H9 (cell line): ENCODE measurements around the gene TNFRSF6B. TPM values are rescaled to one million over a fixed set of nuclear protein-coding genes. Genes with fewer than 3 reads are reported as not detected.

ENCODE experiments used
- DNase-seq: peaks from one replicate; pipeline ENCODE4 v3.0.0-alpha.2; 2017
- H2AFZ ChIP-seq: one replicate; pipeline ENCODE4 v1.6.1; 2013; ENCODE audit warnings: mild to moderate bottlenecking, low read length, control low read depth, moderate library complexity
- H2AK5ac ChIP-seq: 2 replicates; pipeline ENCODE4 v1.6.1; 2013; ENCODE audit warnings: low read length, control low read depth, mixed read lengths; ENCODE audit not compliant: insufficient read length
- H2BK120ac ChIP-seq: one replicate; pipeline ENCODE4 v1.6.1; 2013; ENCODE audit warnings: low read depth, mild to moderate bottlenecking, low read length, control low read depth, inconsistent platforms; ENCODE audit not compliant: poor library complexity, severe bottlenecking
- H2BK12ac ChIP-seq: 2 replicates; pipeline ENCODE4 v1.6.1; 2013; ENCODE audit warnings: low read length, control low read depth, mixed read lengths, low read depth; ENCODE audit not compliant: insufficient read length
- H2BK15ac ChIP-seq: 2 replicates; pipeline ENCODE4 v1.6.1; 2013; ENCODE audit warnings: low read depth, low read length, control low read depth
- H2BK20ac ChIP-seq: one replicate; pipeline ENCODE4 v1.6.1; 2013; ENCODE audit warnings: low read depth, mild to moderate bottlenecking, low read length, control low read depth, inconsistent platforms; ENCODE audit not compliant: poor library complexity, severe bottlenecking
- H2BK5ac ChIP-seq: 2 replicates; pipeline ENCODE4 v1.6.1; 2013; ENCODE audit warnings: low read length, control low read depth, mixed read lengths; ENCODE audit not compliant: insufficient read length
- H3K14ac ChIP-seq: 2 replicates; pipeline ENCODE4 v1.6.1; 2013; ENCODE audit warnings: low read length, control low read depth; ENCODE audit not compliant: insufficient read depth
- H3K18ac ChIP-seq: 2 replicates; pipeline ENCODE4 v1.6.1; 2013; ENCODE audit warnings: low read depth, mild to moderate bottlenecking, mixed read lengths, low read length, control low read depth; ENCODE audit not compliant: insufficient read length
- H3K23ac ChIP-seq: 2 replicates; pipeline ENCODE4 v1.6.1; 2013; ENCODE audit warnings: low read length, control low read depth, mixed read lengths, low read depth; ENCODE audit not compliant: insufficient read length
- H3K23me2 ChIP-seq: 2 replicates; pipeline ENCODE4 v1.6.1; 2013; ENCODE audit warnings: low read depth, mild to moderate bottlenecking, mixed read lengths, low read length, control low read depth; ENCODE audit not compliant: insufficient read length, poor library complexity, severe bottlenecking
- H3K27ac ChIP-seq: 2 replicates; pipeline ENCODE4 v1.5.1; 2013; ENCODE audit warnings: low read length, control low read depth, mixed read lengths, low read depth; ENCODE audit not compliant: insufficient read length
- H3K27me3 ChIP-seq: 2 replicates; pipeline ENCODE4 v1.6.1; 2013; ENCODE audit warnings: low read length, control low read depth, inconsistent platforms; ENCODE audit not compliant: insufficient read depth
- H3K4ac ChIP-seq: 2 replicates; pipeline ENCODE4 v1.6.1; 2013; ENCODE audit warnings: low read depth, mild to moderate bottlenecking, control low read depth, inconsistent platforms, low read length, moderate library complexity
- H3K4me1 ChIP-seq: 2 replicates; pipeline ENCODE4 v1.6.1; 2013; ENCODE audit warnings: low read length, control low read depth, inconsistent platforms; ENCODE audit not compliant: insufficient read depth
- H3K4me2 ChIP-seq: 2 replicates; pipeline ENCODE4 v1.6.1; 2013; ENCODE audit warnings: low read length, control low read depth, mixed read lengths; ENCODE audit not compliant: insufficient read length, insufficient read depth
- H3K56ac ChIP-seq: 2 replicates; pipeline ENCODE4 v1.6.1; 2013; ENCODE audit warnings: low read depth, mild to moderate bottlenecking, mixed read lengths, low read length, control low read depth; ENCODE audit not compliant: insufficient read length
- H3K79me1 ChIP-seq: 2 replicates; pipeline ENCODE4 v1.6.1; 2013; ENCODE audit warnings: low read depth, mild to moderate bottlenecking, moderate library complexity, low read length, control low read depth, inconsistent platforms; ENCODE audit not compliant: insufficient read depth, poor library complexity, severe bottlenecking
- H3K79me2 ChIP-seq: 2 replicates; pipeline ENCODE4 v1.6.1; 2013; ENCODE audit warnings: low read length, control low read depth, inconsistent platforms; ENCODE audit not compliant: insufficient read depth
- H3K9ac ChIP-seq: 2 replicates; pipeline ENCODE4 v1.6.1; 2013; ENCODE audit warnings: low read length, control low read depth, mixed read lengths; ENCODE audit not compliant: insufficient read length; ENCODE audit errors: extremely low read depth
- H3K9me3 ChIP-seq: one replicate; pipeline ENCODE4 v1.6.1; 2013; ENCODE audit warnings: low read depth, low read length, inconsistent platforms; ENCODE audit not compliant: control insufficient read depth
- H3T11ph ChIP-seq: one replicate; pipeline ENCODE4 v1.6.1; 2013; ENCODE audit warnings: mild to moderate bottlenecking, low read length, control low read depth, inconsistent platforms
- H4K20me1 ChIP-seq: one replicate; pipeline ENCODE4 v1.6.1; 2013; ENCODE audit not compliant: control insufficient read depth, insufficient read length, insufficient read depth
- H4K5ac ChIP-seq: 2 replicates; pipeline ENCODE4 v1.6.1; 2013; ENCODE audit warnings: low read depth, mild to moderate bottlenecking, mixed read lengths, low read length, control low read depth; ENCODE audit not compliant: insufficient read length
- H4K8ac ChIP-seq: replicated peaks from 2 replicates; pipeline ENCODE4 v1.6.1; 2013; ENCODE audit warnings: low read length, control low read depth, mixed read lengths, low read depth; ENCODE audit not compliant: insufficient read length
- H4K91ac ChIP-seq: 2 replicates; pipeline ENCODE4 v1.6.1; 2013; ENCODE audit warnings: low read depth, mild to moderate bottlenecking, moderate library complexity, mixed read lengths, low read length, control low read depth; ENCODE audit not compliant: insufficient read length
- H3K27ac Mint-ChIP-seq, 3 experiments: 2 replicates in 2 of 3; 3 replicates in 1 of 3; pipeline ENCODE4 v1.8.0; 2020 to 2021; ENCODE audit warnings: mixed read lengths in 3 of 3, mild to moderate bottlenecking in 1 of 3, moderate library complexity in 1 of 3
- H3K27me3 Mint-ChIP-seq: 2 replicates; pipeline ENCODE4 v1.8.0; 2021; ENCODE audit warnings: low read depth, mild to moderate bottlenecking, moderate library complexity, mixed read lengths
- H3K36me3 Mint-ChIP-seq, 3 experiments: 2 replicates in 2 of 3; 3 replicates in 1 of 3; pipeline ENCODE4 v1.8.0; 2020 to 2021; ENCODE audit warnings: low read depth in 3 of 3, mixed read lengths in 3 of 3; ENCODE audit not compliant: insufficient read depth in 1 of 3
- H3K4me1 Mint-ChIP-seq, 2 experiments: 2 replicates each; pipeline ENCODE4 v1.8.0; 2020; ENCODE audit warnings: mixed read lengths in 2 of 2
- H3K4me3 Mint-ChIP-seq, 2 experiments: 2 replicates in 1 of 2; 3 replicates in 1 of 2; pipeline ENCODE4 v1.8.0; 2020 to 2021; ENCODE audit warnings: mild to moderate bottlenecking in 2 of 2, mixed read lengths in 2 of 2, moderate library complexity in 1 of 2
- H3K9me3 Mint-ChIP-seq, 2 experiments: 2 replicates in 1 of 2; 3 replicates in 1 of 2; pipeline ENCODE4 v1.8.0; 2020; ENCODE audit warnings: mild to moderate bottlenecking in 2 of 2, mixed read lengths in 2 of 2, moderate library complexity in 1 of 2
- WGBS: extraction: QIAGEN DNeasy Blood & Tissue Kit; methylation state at CpG from one replicate; pipeline ENCODE4 v1.1.7; 2013; ENCODE audit warnings: missing lambda C conversion rate, low lambda C conversion rate, mixed read lengths; ENCODE audit not compliant: insufficient read length; ENCODE audit errors: extremely low coverage; 5-methylcytosine and 5-hydroxymethylcytosine counted together
- total RNA-seq: library from RNA; stranded (reverse); gene quantifications from 2 replicates; pipeline ENCODE4 v1.2.1, GENCODE V29; 2021
- TF ChIP-seq, protein P1 (sequence below): fragments of 200-600 bp; sonication (generic); conservative IDR thresholded peaks from 3 replicates; pipeline ENCODE4 v1.8.0; 2021; ENCODE audit warnings: antibody characterized with exemption, mild to moderate bottlenecking

Gene TNFRSF6B
- total RNA-seq, 1 experiment from 2014 or later = not detected

DNA sequence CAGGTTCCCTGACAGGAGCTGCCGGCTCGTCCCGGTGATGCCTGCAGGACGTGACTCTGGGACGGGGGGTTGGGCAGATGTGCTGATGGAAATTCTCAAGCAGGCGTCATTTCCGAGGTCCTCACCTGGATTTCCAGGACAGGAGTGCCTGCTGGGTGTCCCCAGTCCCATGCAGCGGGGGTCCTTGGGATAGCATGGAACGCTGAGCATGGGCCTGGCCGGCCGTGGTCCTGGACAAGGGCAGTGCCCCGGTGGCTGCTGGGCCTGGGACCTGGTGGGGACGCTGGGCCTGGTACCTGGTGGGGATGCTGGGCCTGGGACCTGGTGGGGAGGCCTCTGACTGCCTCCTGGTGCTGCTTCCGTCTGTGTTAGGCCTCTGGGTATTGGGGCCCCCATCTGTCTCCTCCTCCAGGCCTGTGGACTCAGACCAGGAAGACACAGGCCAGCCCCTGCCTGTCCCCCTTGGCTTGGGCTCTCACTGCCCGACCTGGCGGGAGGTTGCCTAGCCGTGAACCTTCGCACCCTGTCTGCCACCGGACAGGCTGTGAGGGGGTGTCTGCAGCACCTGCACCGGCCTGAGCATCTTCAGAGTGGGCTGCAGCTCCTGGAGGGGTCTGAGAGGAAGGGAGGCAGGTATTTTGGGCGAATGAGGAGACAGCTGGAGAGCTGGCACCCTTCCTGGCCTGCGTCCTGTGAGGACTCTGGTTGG, 32.2 kb upstream of the TNFRSF6B start:
- Histone ChIP-seq H3K27ac (no peak overlapping the region), H3K14ac (no peak overlapping the region), H2BK5ac (no peak overlapping the region), H3K79me2 (no peaks in the 10 kb centered on the region), H3K18ac (no peak overlapping the region), H3K9me3 (no peaks in the 10 kb centered on the region), H3K4me2 (no peak overlapping the region), H4K91ac (no peak overlapping the region), H4K8ac (no peak overlapping the region), H2AK5ac (no peak overlapping the region), H3K56ac (no peak overlapping the region), H2AFZ (no peak overlapping the region), H3K79me1 (no peaks in the 10 kb centered on the region), H4K20me1 (no peaks in the 10 kb centered on the region), H3K9ac (no peak overlapping the region), H3K27me3 (no peaks in the 10 kb centered on the region; the same call in 1 of the 2 replicates), H3K4ac (no peak overlapping the region), H2BK15ac (no peak overlapping the region), H3T11ph (no peak overlapping the region), H4K5ac (no peak overlapping the region), H2BK20ac (no peak overlapping the region), H3K4me1 (no peaks in the 10 kb centered on the region; the same call in 1 of the 2 replicates), H2BK12ac (no peak overlapping the region), H3K23me2 (no peaks in the 10 kb centered on the region), H3K23ac (no peak overlapping the region), H2BK120ac (no peak overlapping the region)
- peaks cover 30 to 66% (median 59%) of the 10 kb centered on the region in 3 experiments for H3K36me3 Mint-ChIP-seq
- TF ChIP-seq, protein P1, sequence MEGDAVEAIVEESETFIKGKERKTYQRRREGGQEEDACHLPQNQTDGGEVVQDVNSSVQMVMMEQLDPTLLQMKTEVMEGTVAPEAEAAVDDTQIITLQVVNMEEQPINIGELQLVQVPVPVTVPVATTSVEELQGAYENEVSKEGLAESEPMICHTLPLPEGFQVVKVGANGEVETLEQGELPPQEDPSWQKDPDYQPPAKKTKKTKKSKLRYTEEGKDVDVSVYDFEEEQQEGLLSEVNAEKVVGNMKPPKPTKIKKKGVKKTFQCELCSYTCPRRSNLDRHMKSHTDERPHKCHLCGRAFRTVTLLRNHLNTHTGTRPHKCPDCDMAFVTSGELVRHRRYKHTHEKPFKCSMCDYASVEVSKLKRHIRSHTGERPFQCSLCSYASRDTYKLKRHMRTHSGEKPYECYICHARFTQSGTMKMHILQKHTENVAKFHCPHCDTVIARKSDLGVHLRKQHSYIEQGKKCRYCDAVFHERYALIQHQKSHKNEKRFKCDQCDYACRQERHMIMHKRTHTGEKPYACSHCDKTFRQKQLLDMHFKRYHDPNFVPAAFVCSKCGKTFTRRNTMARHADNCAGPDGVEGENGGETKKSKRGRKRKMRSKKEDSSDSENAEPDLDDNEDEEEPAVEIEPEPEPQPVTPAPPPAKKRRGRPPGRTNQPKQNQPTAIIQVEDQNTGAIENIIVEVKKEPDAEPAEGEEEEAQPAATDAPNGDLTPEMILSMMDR = no peak
- H3K9me3 Mint-ChIP-seq = no peaks in the 10 kb centered on the region
- no peak overlapping the region for H3K27ac Mint-ChIP-seq
- H3K27me3 Mint-ChIP-seq = no peaks in the 10 kb centered on the region
- DNase-seq = no peak
- H3K4me1 Mint-ChIP-seq = peaks cover 2 to 7% of the 10 kb centered on the region in 2 experiments
- no peak overlapping the region for H3K4me3 Mint-ChIP-seq
- WGBS = no CpG with 5 or more reads among the region's 22 CpGs
